Measurements from ENCODE around the gene NFIA. TPM values are rescaled to one million over a fixed set of nuclear protein-coding genes. Genes with fewer than 3 reads are reported as not detected.

Gene NFIA
- total and polyA plus RNA-seq, 9 of the 15 experiments (the other 6 are each of a cell fraction or from before 2014, with no cell fraction given), result 5.3 to 24.9 (median 9.8) TPM

- no peak for TF ChIP-seq TCF7 (IDR thresholded peaks at IDR 0.05; ENCODE audit: borderline replicate concordance)
- TF ChIP-seq C11orf30 (IDR thresholded peaks at IDR 0.05; ENCODE audit: low read depth), result peak; percentile 59
- peak; percentile 68 for TF ChIP-seq ZNF316 (IDR thresholded peaks at IDR 0.05)
- peak; percentile 22 for TF ChIP-seq MAFG (tag; conservative IDR thresholded peaks at IDR 0.05)
- TF ChIP-seq FOS (IDR thresholded peaks at IDR 0.05; ENCODE audit: extremely low read depth, insufficient read length), result no peak
- no peak for TF ChIP-seq TCF15 (CRISPR knock-in tag; IDR thresholded peaks at IDR 0.05)
- Histone ChIP-seq H3K9me3 (replicated peaks; ENCODE audit: control insufficient read depth, insufficient read depth, low read depth, low read length) (no peaks in the 10 kb centered on the region), H3K79me2 (ENCODE audit: control insufficient read depth, insufficient read depth, low read length) (peaks cover 68% of the 10 kb centered on the region), H3K4me3 (no peak overlapping the region), H3K27me3 (ENCODE audit: control insufficient read depth in 2 of 2, insufficient read depth in 2 of 2, low read length in 2 of 2) (no peaks in the 10 kb centered on the region), H3K4me2 (ENCODE audit: insufficient read depth, low read length) (no peak overlapping the region), H4K20me1 (replicated peaks; ENCODE audit: control insufficient read depth, insufficient read depth, low read length) (no peaks in the 10 kb centered on the region), H3K36me3 (ENCODE audit: control insufficient read depth, insufficient read depth, low read length) (peaks cover 10% of the 10 kb centered on the region; the same call in 1 of the 3 replicates), H3K9ac (ENCODE audit: insufficient read depth in 1 of 2, low read depth in 2 of 2, low read length in 2 of 2) (no peak overlapping the region), H2AFZ (ENCODE audit: low read depth, low read length) (no peak overlapping the region), H3K9me1 (ENCODE audit: control insufficient read depth, insufficient read depth, low read length) (no peaks in the 10 kb centered on the region), H3K4me1 (replicated peaks in 1 of 2; ENCODE audit: control insufficient read depth in 2 of 2, insufficient read depth in 2 of 2, low read length in 2 of 2) (peaks cover 0 to 18% of the 10 kb centered on the region in 2 experiments; a peak in 3 of 5 replicates), H3K27ac (ENCODE audit: extremely low read depth, low read depth, low read length) (no peak overlapping the region)
- no TSS peak for BruUV-seq (replicated peaks)
- in situ Hi-C loops (cut with MboI), result no loop called here
- ATAC-seq, result no peak
- ChIA-PET POLR2A (interaction anchor here (0.8 to 2.3 kb wide), 5 partner anchors 8 to 81 kb away, joined by 3 to 11 read pairs (median 4); no protein-coding TSS in a partner anchor), CTCF (ENCODE audit: low intra/inter-chr PET ratio) (no interaction called here)
- DNase-seq (ENCODE audit: extremely low read depth in 1 of 4, low spot score in 3 of 4), result no peak
- intact Hi-C loops (cut with micrococcal nuclease), result loop anchor here (5.0 kb wide), 1 partner anchor 154 kb away; no protein-coding TSS in a partner anchor
- FAIRE-seq, result no peak
Measured at GRCh38 chr1:61131248-61131647, 48.9 kb downstream of the NFIA start.

GRCh38 chr1:61131716-61132115 is 49.4 kb downstream of the NFIA start:
- H3K9me3 ChIP-seq (replicated peaks; ENCODE audit: control insufficient read depth, insufficient read depth, low read depth, low read length), result no peaks in the 10 kb centered on the region
- CTCF ChIA-PET (ENCODE audit: low intra/inter-chr PET ratio), result no interaction called here
- TF ChIP-seq MTA2 (IDR thresholded peaks at IDR 0.05; ENCODE audit: low read depth) (no peak), ZNF766 (CRISPR knock-in tag; conservative IDR thresholded peaks at IDR 0.05) (peak; percentile 36; the same call in 1 of the 2 replicates), MAZ (CRISPR knock-in tag; conservative IDR thresholded peaks at IDR 0.05 in 1 of 2, IDR thresholded peaks at IDR 0.05 in 1 of 2) (0 out of 4 replicates have a peak, but pooled peaks of 1 of the 2 experiments have one; percentile 32)
- intact Hi-C loops (cut with micrococcal nuclease) (loop anchor here (5.0 kb wide), 1 partner anchor 154 kb away; no protein-coding TSS in a partner anchor), in situ Hi-C loops (cut with MboI) (no loop called here)
- FAIRE-seq, result no peak
- no peak overlapping the region for H3K9ac ChIP-seq (ENCODE audit: insufficient read depth in 1 of 2, low read depth in 2 of 2, low read length in 2 of 2)
- no peak overlapping the region for H3K4me3 ChIP-seq
- no peak overlapping the region for H3K4me2 ChIP-seq (ENCODE audit: insufficient read depth, low read length)
- 0 out of 3 replicates have a peak, but pooled peaks have one; percentile 11 for ATAC-seq
- H2AFZ ChIP-seq (ENCODE audit: low read depth, low read length), result no peak overlapping the region
- DNase-seq (ENCODE audit: extremely low read depth in 1 of 4, low spot score in 3 of 4), result no peak
- peak overlapping the region; percentile 44; the same call in 1 of the 3 replicates for H3K27ac ChIP-seq (ENCODE audit: extremely low read depth, low read depth, low read length)
- H3K27me3 ChIP-seq (ENCODE audit: control insufficient read depth in 2 of 2, insufficient read depth in 2 of 2, low read length in 2 of 2), result no peaks in the 10 kb centered on the region
- H3K79me2 ChIP-seq (ENCODE audit: control insufficient read depth, insufficient read depth, low read length), result peaks cover 65% of the 10 kb centered on the region
- H4K20me1 ChIP-seq (replicated peaks; ENCODE audit: control insufficient read depth, insufficient read depth, low read length), result no peaks in the 10 kb centered on the region
- no TSS peak for BruUV-seq (replicated peaks)
- peaks cover 10% of the 10 kb centered on the region; the same call in 1 of the 3 replicates for H3K36me3 ChIP-seq (ENCODE audit: control insufficient read depth, insufficient read depth, low read length)
- no peaks in the 10 kb centered on the region for H3K9me1 ChIP-seq (ENCODE audit: control insufficient read depth, insufficient read depth, low read length)
- POLR2A ChIA-PET, result interaction anchor here (0.8 to 1.4 kb wide), 4 partner anchors 8 to 82 kb away, joined by 3 to 5 read pairs (median 4); no protein-coding TSS in a partner anchor
- peaks cover 0 to 18% of the 10 kb centered on the region in 2 experiments; a peak in 3 of 5 replicates for H3K4me1 ChIP-seq (replicated peaks in 1 of 2; ENCODE audit: control insufficient read depth in 2 of 2, insufficient read depth in 2 of 2, low read length in 2 of 2)
